Kidney epithelial cell (primary cell): ENCODE results near the gene RNF10. TPM values are rescaled to one million over a fixed set of nuclear protein-coding genes. Genes with fewer than 3 reads are reported as not detected.

Source experiments
- DNase-seq: peaks from one replicate; pipeline ENCODE4 v3.0.0-alpha.2; 2010; ENCODE audit warnings: low read depth
- H3K27me3 ChIP-seq: 2 replicates; pipeline ENCODE4 v1.6.0; 2011; ENCODE audit warnings: low read length; ENCODE audit not compliant: control insufficient read depth, insufficient read depth
- H3K36me3 ChIP-seq: 2 replicates; pipeline ENCODE4 v1.5.1; 2011; ENCODE audit warnings: low read length; ENCODE audit not compliant: control insufficient read depth, insufficient read depth
- H3K4me3 ChIP-seq: 2 replicates; pipeline ENCODE4 v1.5.1; 2011; ENCODE audit warnings: low read depth, mild to moderate bottlenecking, control low read depth, low read length
- total RNA-seq: library from RNA; depleted of rRNA; stranded (reverse); fragments of >200 nt; gene quantifications from 2 replicates; pipeline ENCODE4 v1.2.3, GENCODE V29; 2015
- TF ChIP-seq, protein P1 (sequence below): IDR thresholded peaks from 2 replicates; pipeline ENCODE4 v1.5.1; 2011; ENCODE audit warnings: mild to moderate bottlenecking, moderate library complexity, low read length, control low read depth, inconsistent platforms; ENCODE audit not compliant: insufficient read depth, poor library complexity, severe bottlenecking

The RNF10 gene
- total RNA-seq, 1 donor from 2014 or later, result 117 TPM

GRCh38 chr12:120562906-120563305, 28.8 kb downstream of the RNF10 start:
- Histone ChIP-seq H3K4me3 (no peak overlapping the region), H3K27me3 (no peaks in the 10 kb centered on the region), H3K36me3 (peaks cover 8% of the 10 kb centered on the region)
- TF ChIP-seq, protein P1, sequence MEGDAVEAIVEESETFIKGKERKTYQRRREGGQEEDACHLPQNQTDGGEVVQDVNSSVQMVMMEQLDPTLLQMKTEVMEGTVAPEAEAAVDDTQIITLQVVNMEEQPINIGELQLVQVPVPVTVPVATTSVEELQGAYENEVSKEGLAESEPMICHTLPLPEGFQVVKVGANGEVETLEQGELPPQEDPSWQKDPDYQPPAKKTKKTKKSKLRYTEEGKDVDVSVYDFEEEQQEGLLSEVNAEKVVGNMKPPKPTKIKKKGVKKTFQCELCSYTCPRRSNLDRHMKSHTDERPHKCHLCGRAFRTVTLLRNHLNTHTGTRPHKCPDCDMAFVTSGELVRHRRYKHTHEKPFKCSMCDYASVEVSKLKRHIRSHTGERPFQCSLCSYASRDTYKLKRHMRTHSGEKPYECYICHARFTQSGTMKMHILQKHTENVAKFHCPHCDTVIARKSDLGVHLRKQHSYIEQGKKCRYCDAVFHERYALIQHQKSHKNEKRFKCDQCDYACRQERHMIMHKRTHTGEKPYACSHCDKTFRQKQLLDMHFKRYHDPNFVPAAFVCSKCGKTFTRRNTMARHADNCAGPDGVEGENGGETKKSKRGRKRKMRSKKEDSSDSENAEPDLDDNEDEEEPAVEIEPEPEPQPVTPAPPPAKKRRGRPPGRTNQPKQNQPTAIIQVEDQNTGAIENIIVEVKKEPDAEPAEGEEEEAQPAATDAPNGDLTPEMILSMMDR, result no peak
- no peak for DNase-seq

GRCh38 chr12:120563495-120563894, 29.3 kb downstream of the RNF10 start:
- DNase-seq, result no peak
- Histone ChIP-seq H3K36me3 (peaks cover 8% of the 10 kb centered on the region), H3K27me3 (no peaks in the 10 kb centered on the region), H3K4me3 (no peak overlapping the region)
- TF ChIP-seq, protein P1, result no peak

DNA sequence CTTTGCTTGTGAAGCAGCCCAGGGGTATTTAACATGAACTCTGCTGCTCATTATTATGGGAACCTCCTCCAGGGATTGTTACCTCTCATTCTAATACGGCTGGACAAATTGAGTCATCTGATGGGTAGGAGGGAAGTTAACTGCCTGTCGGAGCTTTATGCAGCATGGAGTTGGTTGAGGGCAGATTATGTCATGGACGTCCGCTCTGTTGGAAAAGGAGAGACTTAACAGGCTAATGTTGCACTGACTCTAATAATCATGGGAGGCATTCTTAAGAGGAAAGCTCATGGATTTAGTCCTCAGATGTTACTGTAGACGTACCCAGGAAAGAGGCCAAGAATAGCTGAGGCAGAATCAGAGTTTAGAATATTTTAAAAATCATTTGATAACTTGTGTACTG, 37.1 kb downstream of the RNF10 start:
- TF ChIP-seq, protein P1, result no peak
- Histone ChIP-seq H3K36me3 (peaks cover 5% of the 10 kb centered on the region), H3K4me3 (no peak overlapping the region), H3K27me3 (no peaks in the 10 kb centered on the region)
- DNase-seq, result no peak

DNA sequence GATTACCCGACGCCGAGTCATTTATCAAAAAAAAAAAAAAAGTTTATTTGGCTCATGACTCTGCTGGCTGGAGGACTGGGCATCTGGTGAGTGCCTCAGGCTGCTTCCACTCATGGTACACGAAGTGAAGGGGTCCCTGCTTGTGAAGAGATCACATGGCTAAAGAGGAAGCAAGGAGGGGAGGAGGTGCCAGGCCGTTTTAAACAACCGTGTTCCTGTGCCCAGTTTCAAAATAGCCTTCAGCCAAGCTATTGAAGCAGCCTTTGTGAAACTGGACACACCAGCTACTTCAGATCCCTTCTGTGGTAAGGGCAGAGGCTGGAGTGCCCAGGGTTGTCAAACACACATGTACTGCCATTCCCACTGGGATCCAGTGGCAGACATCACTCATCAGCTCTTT, 39.4 kb downstream of the RNF10 start:
- TF ChIP-seq, protein P1, result no peak
- DNase-seq, result no peak
- H3K27me3 ChIP-seq, result no peaks in the 10 kb centered on the region
- H3K4me3 ChIP-seq, result no peak overlapping the region
- H3K36me3 ChIP-seq, result peaks cover 7% of the 10 kb centered on the region

DNA sequence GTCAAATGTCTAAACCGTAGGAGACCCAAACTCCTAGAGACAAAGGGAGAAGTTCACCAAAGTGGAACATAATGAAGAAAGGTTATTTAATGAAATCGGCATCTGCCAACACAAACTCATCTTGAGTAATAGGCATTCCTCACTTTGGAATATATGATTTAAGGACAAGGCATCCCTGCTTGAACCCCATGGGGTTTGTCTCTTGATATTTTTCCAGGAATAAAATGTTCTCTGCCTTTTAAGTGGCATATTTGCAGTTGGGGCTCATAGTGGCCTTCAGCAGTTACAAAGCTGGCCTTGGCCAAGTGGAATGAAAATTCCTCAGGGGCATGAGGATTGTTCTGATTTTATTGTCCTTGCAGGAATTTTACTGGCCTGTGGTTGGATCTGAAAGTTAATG, 40.0 kb downstream of the RNF10 start:
- peaks cover 7% of the 10 kb centered on the region for H3K36me3 ChIP-seq
- no peak for DNase-seq
- H3K27me3 ChIP-seq, result no peaks in the 10 kb centered on the region
- TF ChIP-seq, protein P1, result no peak
- H3K4me3 ChIP-seq, result no peak overlapping the region

- no peak overlapping the region for H3K4me3 ChIP-seq
- peaks cover 4% of the 10 kb centered on the region for H3K36me3 ChIP-seq
- H3K27me3 ChIP-seq, result no peaks in the 10 kb centered on the region
- TF ChIP-seq, protein P1, result no peak
- DNase-seq, result no peak
Observed at GRCh38 chr12:120579179-120579578, 45.0 kb downstream of the RNF10 start.
